CD8-positive, alpha-beta memory T cell (primary cell): ENCODE results near the gene MCC. TPM values are rescaled to one million over a fixed set of nuclear protein-coding genes. Genes with fewer than 3 reads are reported as not detected.
A peak's percentile ranks its signal among the peaks of the same experiment; 100 is the strongest.

Experiments
- CTCF ChIA-PET: fragments of 350-600 bp; sonication (Branson Sonifier 250); formaldehyde crosslinking; loops from one replicate; lab custom pipeline; 2021; ENCODE audit warnings: antibody characterized with exemption; lab: Charles Lee
- POLR2A ChIA-PET: fragments of 350-600 bp; sonication (Branson Sonifier 250); formaldehyde crosslinking; loops from one replicate; lab custom pipeline; 2021; ENCODE audit warnings: antibody characterized with exemption; lab: Charles Lee
- DNase-seq, 5 donors: peaks; one replicate each; pipeline versions ENCODE4 v3.0.0 to v3.0.0-alpha.2; 2020 to 2022; ENCODE audit warnings: mixed read lengths in 1 of 5
- H3K27ac ChIP-seq: one replicate; pipeline ENCODE4 v1.7.0; 2013; ENCODE audit warnings: low read depth, mild to moderate bottlenecking, low read length, moderate library complexity
- H3K27me3 ChIP-seq: 2 replicates; pipeline ENCODE4 v1.7.0; 2013; ENCODE audit warnings: low read length, mild to moderate bottlenecking; ENCODE audit not compliant: insufficient read depth, poor library complexity, severe bottlenecking
- H3K36me3 ChIP-seq: 2 replicates; pipeline ENCODE4 v1.7.0; 2013; ENCODE audit warnings: mild to moderate bottlenecking, low read length, moderate library complexity; ENCODE audit not compliant: insufficient read depth
- H3K4me1 ChIP-seq: 2 replicates; pipeline ENCODE4 v1.7.0; 2013; ENCODE audit warnings: mild to moderate bottlenecking, low read length, moderate library complexity; ENCODE audit not compliant: insufficient read depth
- H3K4me3 ChIP-seq: 2 replicates; pipeline ENCODE4 v1.7.0; 2013; ENCODE audit warnings: mild to moderate bottlenecking, low read length
- H3K9me3 ChIP-seq: 2 replicates; pipeline ENCODE4 v1.7.0; 2013; ENCODE audit warnings: mild to moderate bottlenecking, low read length
- H3K27ac Mint-ChIP-seq, 8 donors: one replicate each; pipeline ENCODE4 v1.8.0; 2020 to 2021; ENCODE audit warnings: mixed read lengths in 8 of 8, mild to moderate bottlenecking in 6 of 8, inconsistent platforms in 3 of 8, moderate library complexity in 3 of 8
- H3K27me3 Mint-ChIP-seq, 2 donors: one replicate each; pipeline ENCODE4 v1.8.0; 2020 to 2021; ENCODE audit warnings: mixed read lengths in 2 of 2, mild to moderate bottlenecking in 1 of 2, moderate library complexity in 1 of 2
- H3K36me3 Mint-ChIP-seq, 3 donors: one replicate each; pipeline ENCODE4 v1.8.0; 2020 to 2021; ENCODE audit warnings: mixed read lengths in 3 of 3, inconsistent platforms in 1 of 3, mild to moderate bottlenecking in 1 of 3
- H3K4me1 Mint-ChIP-seq, 3 donors: one replicate each; pipeline ENCODE4 v1.8.0; 2020 to 2021; ENCODE audit warnings: mixed read lengths in 3 of 3, inconsistent platforms in 1 of 3, mild to moderate bottlenecking in 1 of 3
- H3K4me3 Mint-ChIP-seq, 7 donors: one replicate each; pipeline ENCODE4 v1.8.0; 2020 to 2021; ENCODE audit warnings: mixed read lengths in 7 of 7, mild to moderate bottlenecking in 6 of 7, moderate library complexity in 4 of 7, inconsistent platforms in 2 of 7
- H3K9me3 Mint-ChIP-seq, 5 donors: one replicate each; pipeline ENCODE4 v1.8.0; 2020 to 2022; ENCODE audit warnings: mixed read lengths in 5 of 5, mild to moderate bottlenecking in 3 of 5, moderate library complexity in 2 of 5, inconsistent platforms in 1 of 5
- polyA plus RNA-seq: library from polyadenylated mRNA; unstranded; fragments of 300-500 nt; fragmentation: Illumina TruSeq; gene quantifications from one replicate; pipeline ENCODE4 v1.2.3, GENCODE V29; 2021
- total RNA-seq, 2 experiments: library from RNA; stranded (reverse); gene quantifications; one replicate each; pipeline ENCODE4 v1.2.3, GENCODE V29; 2021

MCC gene
- total and polyA plus RNA-seq, 3 experiments from 2014 or later, result 4.2 to 5.4 (median 4.9) TPM

DNA sequence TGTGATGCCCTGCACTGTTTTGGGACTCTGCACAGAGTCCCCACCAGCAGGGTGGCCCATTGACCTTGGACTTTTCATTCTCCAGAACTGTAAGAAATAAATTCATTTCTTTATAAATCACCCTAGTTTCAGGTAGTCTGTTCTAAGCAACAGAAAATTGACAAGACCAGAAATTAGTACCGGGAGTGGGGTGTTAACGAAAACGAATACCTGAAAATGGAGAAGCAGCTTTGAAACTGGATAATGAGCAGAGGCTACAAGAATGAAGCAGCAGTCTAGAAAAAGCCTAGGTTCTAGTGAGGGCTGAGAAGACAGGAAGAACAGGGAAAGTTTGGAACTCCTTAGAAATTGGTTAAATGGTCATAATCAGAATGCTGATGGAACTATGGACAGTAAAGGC is 2.1 kb upstream of the MCC start:
- Histone ChIP-seq H3K9me3 (peaks cover 10% of the 10 kb centered on the region), H3K4me3 (no peak overlapping the region), H3K36me3 (no peaks in the 10 kb centered on the region), H3K4me1 (peaks cover 17% of the 10 kb centered on the region), H3K27me3 (peaks cover 36% of the 10 kb centered on the region), H3K27ac (no peak overlapping the region)
- no peak for DNase-seq
- peaks cover 0 to 23% (median 8%) of the 10 kb centered on the region in 3 donors for H3K36me3 Mint-ChIP-seq
- H3K4me1 Mint-ChIP-seq, result peaks cover 19 to 25% (median 24%) of the 10 kb centered on the region in 3 donors
- peaks cover 15 to 27% (median 20%) of the 10 kb centered on the region in 5 donors for H3K9me3 Mint-ChIP-seq
- H3K27me3 Mint-ChIP-seq, result peaks cover 63 to 77% of the 10 kb centered on the region in 2 donors
- CTCF ChIA-PET, result no interaction called here
- peak overlapping the region in 1 of 7 donors; percentile 81 for H3K4me3 Mint-ChIP-seq
- POLR2A ChIA-PET, result no interaction called here
- no peak overlapping the region for H3K27ac Mint-ChIP-seq

DNA sequence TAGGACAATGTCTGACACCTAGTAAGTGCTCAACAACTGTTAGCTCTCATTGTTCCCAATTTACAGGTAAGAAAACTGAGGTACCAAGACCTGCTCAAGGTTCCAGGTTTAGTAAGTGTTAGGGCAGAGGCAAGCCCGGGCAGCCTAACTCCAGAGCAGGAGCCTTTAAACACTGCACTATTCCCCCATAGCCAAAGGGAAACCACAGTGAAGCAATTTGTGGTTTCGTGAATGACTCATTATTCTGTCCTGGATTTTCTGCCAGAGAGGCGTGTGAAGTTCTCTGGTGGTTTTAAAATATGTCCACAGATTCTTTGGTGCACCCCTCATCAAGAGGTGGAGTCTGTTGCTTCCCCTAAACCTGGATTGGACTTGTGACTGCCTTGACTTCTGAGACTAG is 1.0 kb upstream of the MCC start:
- no peak overlapping the region for H3K4me3 ChIP-seq
- POLR2A ChIA-PET, result no interaction called here
- Mint-ChIP-seq H3K9me3 (peaks cover 15 to 27% (median 21%) of the 10 kb centered on the region in 5 donors), H3K4me3 (peak overlapping the region; percentile 43 to 83 (median 76)), H3K27ac (no peak overlapping the region), H3K4me1 (peaks cover 19 to 25% (median 24%) of the 10 kb centered on the region in 3 donors), H3K36me3 (peaks cover 0 to 23% (median 8%) of the 10 kb centered on the region in 3 donors), H3K27me3 (peaks cover 71 to 80% of the 10 kb centered on the region in 2 donors)
- H3K27me3 ChIP-seq, result peaks cover 36% of the 10 kb centered on the region
- peaks cover 10% of the 10 kb centered on the region for H3K9me3 ChIP-seq
- H3K36me3 ChIP-seq, result no peaks in the 10 kb centered on the region
- peak in 1 of 5 donors; percentile 21 for DNase-seq
- CTCF ChIA-PET, result no interaction called here
- no peak overlapping the region for H3K27ac ChIP-seq
- peaks cover 17% of the 10 kb centered on the region for H3K4me1 ChIP-seq

DNA sequence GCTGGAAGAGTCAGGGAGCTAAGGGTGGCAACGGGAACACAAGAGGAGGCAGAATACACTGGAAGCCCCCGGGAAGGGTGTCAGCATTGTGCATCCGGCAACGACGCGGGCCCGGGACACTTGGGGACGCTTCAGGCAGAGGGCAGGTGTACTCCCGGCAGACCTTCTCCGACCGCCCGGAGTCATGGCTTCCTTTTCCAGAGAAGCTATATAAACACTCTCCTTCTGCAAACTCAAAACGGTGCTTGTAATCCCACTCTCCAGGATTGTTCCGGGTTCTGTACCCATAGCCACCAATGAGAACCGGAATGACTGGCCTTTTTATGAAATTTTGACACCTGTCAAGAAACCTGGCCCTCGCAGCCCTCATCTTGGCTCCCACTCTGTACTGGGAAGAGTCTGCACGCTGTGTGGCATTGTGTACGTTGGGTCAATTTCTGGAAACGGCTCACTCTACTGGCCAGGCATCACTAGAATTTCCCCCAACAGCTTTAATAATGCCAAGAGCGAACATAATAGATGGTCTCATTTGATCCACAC is 462 bp upstream of the MCC start:
- Mint-ChIP-seq H3K4me3 (peak overlapping the region; percentile 72 to 83 (median 77)), H3K27ac (no peak overlapping the region), H3K36me3 (peaks cover 0 to 23% (median 8%) of the 10 kb centered on the region in 3 donors), H3K27me3 (peaks cover 71 to 83% of the 10 kb centered on the region in 2 donors), H3K4me1 (peaks cover 19 to 25% (median 24%) of the 10 kb centered on the region in 3 donors), H3K9me3 (peaks cover 15 to 27% (median 22%) of the 10 kb centered on the region in 5 donors)
- ChIA-PET CTCF (interaction anchor here (0.8 kb wide), 1 partner anchor 13 kb away, joined by 3 read pairs; no protein-coding TSS in a partner anchor), POLR2A (interaction anchor here (0.6 kb wide), 1 partner anchor 11 kb away, joined by 3 read pairs; no protein-coding TSS in a partner anchor)
- no peak for DNase-seq
- H3K4me1 ChIP-seq, result peaks cover 17% of the 10 kb centered on the region
- H3K36me3 ChIP-seq, result no peaks in the 10 kb centered on the region
- peak overlapping the region; percentile 41 for H3K4me3 ChIP-seq
- H3K27me3 ChIP-seq, result peaks cover 36% of the 10 kb centered on the region
- H3K27ac ChIP-seq, result no peak overlapping the region
- H3K9me3 ChIP-seq, result peaks cover 10% of the 10 kb centered on the region

DNA sequence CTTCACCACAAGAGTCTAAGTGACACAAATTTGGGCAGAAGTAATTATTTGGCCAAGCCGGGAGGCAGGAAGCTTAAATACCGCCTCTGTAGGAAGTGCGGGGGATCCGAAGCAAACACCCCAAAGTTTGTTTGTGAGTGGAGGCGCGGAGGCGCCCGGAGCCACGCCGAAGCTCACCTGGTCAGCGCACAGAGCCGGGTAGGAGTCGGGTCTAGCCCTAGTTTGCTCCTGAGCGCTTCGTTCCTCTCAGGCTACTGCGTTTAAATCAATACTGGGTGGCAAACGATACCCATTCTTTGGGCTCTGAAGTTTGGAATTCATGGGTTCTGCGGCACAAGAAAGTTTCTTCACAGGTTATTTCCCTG is 855 bp downstream of the MCC start:
- Histone ChIP-seq H3K27ac (no peak overlapping the region), H3K9me3 (peaks cover 10% of the 10 kb centered on the region), H3K4me1 (peaks cover 17% of the 10 kb centered on the region), H3K36me3 (no peaks in the 10 kb centered on the region), H3K4me3 (peak overlapping the region; percentile 62), H3K27me3 (peaks cover 36% of the 10 kb centered on the region)
- ChIA-PET CTCF (interaction anchor here (0.9 kb wide), 1 partner anchor 109 kb away, joined by 3 read pairs; no protein-coding TSS in a partner anchor), POLR2A (interaction anchor here (1.5 kb wide), 1 partner anchor 27 kb away, joined by 3 read pairs; no protein-coding TSS in a partner anchor)
- DNase-seq, result no peak
- H3K27ac Mint-ChIP-seq, result peak overlapping the region in 1 of 8 donors; percentile 29
- H3K4me1 Mint-ChIP-seq, result peaks cover 19 to 25% (median 24%) of the 10 kb centered on the region in 3 donors
- H3K9me3 Mint-ChIP-seq, result peaks cover 15 to 26% (median 22%) of the 10 kb centered on the region in 5 donors
- H3K4me3 Mint-ChIP-seq, result peak overlapping the region; percentile 68 to 85 (median 77)
- peaks cover 70 to 89% of the 10 kb centered on the region in 2 donors for H3K27me3 Mint-ChIP-seq
- peaks cover 0 to 23% (median 8%) of the 10 kb centered on the region in 3 donors for H3K36me3 Mint-ChIP-seq

GRCh38 chr5:113480243-113480642 is 8.0 kb downstream of the MCC start:
- Mint-ChIP-seq H3K27ac (no peak overlapping the region), H3K27me3 (peaks cover 12 to 49% of the 10 kb centered on the region in 2 donors), H3K9me3 (peaks cover 0 to 2% (median 0%) of the 10 kb centered on the region in 5 donors), H3K36me3 (no peaks in the 10 kb centered on the region), H3K4me1 (no peaks in the 10 kb centered on the region), H3K4me3 (no peak overlapping the region)
- POLR2A ChIA-PET, result no interaction called here
- no peaks in the 10 kb centered on the region for H3K4me1 ChIP-seq
- no peaks in the 10 kb centered on the region for H3K36me3 ChIP-seq
- CTCF ChIA-PET, result no interaction called here
- H3K9me3 ChIP-seq, result no peaks in the 10 kb centered on the region
- no peak for DNase-seq
- H3K4me3 ChIP-seq, result no peak overlapping the region
- H3K27ac ChIP-seq, result no peak overlapping the region
- no peaks in the 10 kb centered on the region for H3K27me3 ChIP-seq

- POLR2A ChIA-PET, result no interaction called here
- no peaks in the 10 kb centered on the region for H3K9me3 Mint-ChIP-seq
- peaks cover 0 to 3% (median 0%) of the 10 kb centered on the region in 3 donors for H3K36me3 Mint-ChIP-seq
- CTCF ChIA-PET, result no interaction called here
- Histone ChIP-seq H3K4me1 (no peaks in the 10 kb centered on the region), H3K27ac (no peak overlapping the region), H3K27me3 (no peaks in the 10 kb centered on the region), H3K4me3 (no peak overlapping the region), H3K36me3 (no peaks in the 10 kb centered on the region), H3K9me3 (no peaks in the 10 kb centered on the region)
- peaks cover 11 to 51% of the 10 kb centered on the region in 2 donors for H3K27me3 Mint-ChIP-seq
- no peak for DNase-seq
- no peaks in the 10 kb centered on the region for H3K4me1 Mint-ChIP-seq
- no peak overlapping the region for H3K4me3 Mint-ChIP-seq
- H3K27ac Mint-ChIP-seq, result no peak overlapping the region
Measured at GRCh38 chr5:113478691-113479090, 9.6 kb downstream of the MCC start.

DNA sequence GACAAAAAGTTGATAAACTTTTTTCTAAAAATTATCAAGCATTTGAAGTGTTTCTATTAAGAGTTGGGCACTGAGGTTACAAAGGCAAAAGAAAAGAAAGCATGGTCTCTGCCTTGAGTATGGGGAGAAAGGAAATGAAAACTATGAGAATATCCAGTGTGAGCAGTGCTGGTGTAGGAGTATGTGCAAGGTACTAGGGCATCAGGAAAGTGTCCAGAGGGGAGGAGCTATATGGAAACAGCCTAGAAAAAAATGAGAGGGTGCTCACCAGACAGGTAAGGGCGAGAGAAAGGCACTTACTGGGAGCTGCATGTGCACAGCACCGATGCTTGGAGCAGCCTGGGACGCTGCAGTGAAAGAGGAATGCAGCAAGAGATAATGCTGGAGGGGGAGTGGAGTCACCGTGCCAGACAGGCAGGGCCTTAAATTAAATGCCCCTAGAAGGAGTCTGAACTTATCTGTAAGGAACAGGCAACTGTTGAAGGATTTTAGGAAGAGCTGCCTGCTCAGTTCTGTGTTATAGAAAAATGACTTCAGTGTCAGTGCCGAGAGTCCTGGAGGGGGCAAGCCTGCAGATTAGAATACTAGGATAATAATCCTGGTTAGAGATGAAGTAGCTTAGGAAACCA is 14.0 kb downstream of the MCC start:
- Mint-ChIP-seq H3K27me3 (peaks cover 18 to 49% of the 10 kb centered on the region in 2 donors), H3K4me3 (no peak overlapping the region)

GRCh38 chr5:113463032-113463431 is 25.2 kb downstream of the MCC start:
- Mint-ChIP-seq H3K4me3 (no peak overlapping the region), H3K36me3 (peaks cover 0 to 1% (median 0%) of the 10 kb centered on the region in 3 donors), H3K27ac (peak overlapping the region in 2 of 8 donors; percentile 17 to 30), H3K27me3 (peaks cover 7% of the 10 kb centered on the region in 2 donors), H3K9me3 (no peaks in the 10 kb centered on the region), H3K4me1 (no peaks in the 10 kb centered on the region)
- no peaks in the 10 kb centered on the region for H3K4me1 ChIP-seq
- H3K27ac ChIP-seq, result no peak overlapping the region
- no peak overlapping the region for H3K4me3 ChIP-seq
- no peaks in the 10 kb centered on the region for H3K36me3 ChIP-seq
- no peaks in the 10 kb centered on the region for H3K27me3 ChIP-seq
- no peaks in the 10 kb centered on the region for H3K9me3 ChIP-seq
- POLR2A ChIA-PET, result no interaction called here
- no peak for DNase-seq
- CTCF ChIA-PET, result no interaction called here

More for the DNA sequence above, 14.0 kb downstream of the MCC start:
- peaks cover 0 to 8% (median 3%) of the 10 kb centered on the region in 5 donors for H3K9me3 Mint-ChIP-seq
- no peaks in the 10 kb centered on the region for H3K4me1 ChIP-seq
- H3K36me3 ChIP-seq, result no peaks in the 10 kb centered on the region
- CTCF ChIA-PET, result interaction anchor here (1.1 kb wide), 1 partner anchor 478 kb away, joined by 3 read pairs; no protein-coding TSS in a partner anchor
- no peaks in the 10 kb centered on the region for H3K9me3 ChIP-seq
- H3K27ac ChIP-seq, result no peak overlapping the region
- no peaks in the 10 kb centered on the region for H3K4me1 Mint-ChIP-seq
- DNase-seq, result no peak
- no peak overlapping the region for H3K27ac Mint-ChIP-seq
- no peaks in the 10 kb centered on the region for H3K27me3 ChIP-seq
- POLR2A ChIA-PET, result no interaction called here
- peaks cover 0 to 3% (median 3%) of the 10 kb centered on the region in 3 donors for H3K36me3 Mint-ChIP-seq
- no peak overlapping the region for H3K4me3 ChIP-seq
